ENCODE results near the gene CLN6.

- TF ChIP-seq CTCF (IDR thresholded peaks at IDR 0.05; ENCODE audit: poor library complexity) (no peak), EZH2 (IDR thresholded peaks at IDR 0.05; ENCODE audit: borderline replicate concordance) (no peak)
Observed at GRCh38 chr15:68218331-68218730, 11.2 kb downstream of the CLN6 start.
